GM13976 (cell line): Measurements from ENCODE around the gene SYK.
"Not testable (repeated sequence)": the region's sequence is repeated elsewhere in the genome, so short reads cannot be mapped to it uniquely, and the experiment has no call there.

ENCODE experiments used
- DNase-seq: peaks from one replicate; pipeline ENCODE4 v3.0.0; 2012; ENCODE audit warnings: low spot score
- in situ Hi-C: fragments of 300-500 bp; cut with MboI; formaldehyde crosslinking; loops from one replicate; pipeline ENCODE4 v1.12.0; 2022; ENCODE audit warnings: low sequenced_read_pairs, mixed read lengths, inconsistent platforms; ENCODE audit not compliant: unreplicated experiment
- TF ChIP-seq, protein P1 (sequence below): IDR thresholded peaks from 2 replicates; pipeline ENCODE4 v1.5.1; 2012; ENCODE audit warnings: borderline replicate concordance, mild to moderate bottlenecking; ENCODE audit not compliant: insufficient read depth; ENCODE audit errors: extremely low read depth, missing control alignments, control extremely low read depth

Gene SYK

GRCh38 chr9:90778746-90779145, 22.9 kb upstream of the SYK start:
- TF ChIP-seq, protein P1, sequence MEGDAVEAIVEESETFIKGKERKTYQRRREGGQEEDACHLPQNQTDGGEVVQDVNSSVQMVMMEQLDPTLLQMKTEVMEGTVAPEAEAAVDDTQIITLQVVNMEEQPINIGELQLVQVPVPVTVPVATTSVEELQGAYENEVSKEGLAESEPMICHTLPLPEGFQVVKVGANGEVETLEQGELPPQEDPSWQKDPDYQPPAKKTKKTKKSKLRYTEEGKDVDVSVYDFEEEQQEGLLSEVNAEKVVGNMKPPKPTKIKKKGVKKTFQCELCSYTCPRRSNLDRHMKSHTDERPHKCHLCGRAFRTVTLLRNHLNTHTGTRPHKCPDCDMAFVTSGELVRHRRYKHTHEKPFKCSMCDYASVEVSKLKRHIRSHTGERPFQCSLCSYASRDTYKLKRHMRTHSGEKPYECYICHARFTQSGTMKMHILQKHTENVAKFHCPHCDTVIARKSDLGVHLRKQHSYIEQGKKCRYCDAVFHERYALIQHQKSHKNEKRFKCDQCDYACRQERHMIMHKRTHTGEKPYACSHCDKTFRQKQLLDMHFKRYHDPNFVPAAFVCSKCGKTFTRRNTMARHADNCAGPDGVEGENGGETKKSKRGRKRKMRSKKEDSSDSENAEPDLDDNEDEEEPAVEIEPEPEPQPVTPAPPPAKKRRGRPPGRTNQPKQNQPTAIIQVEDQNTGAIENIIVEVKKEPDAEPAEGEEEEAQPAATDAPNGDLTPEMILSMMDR = no peak
- no peak for DNase-seq
- in situ Hi-C loops = loop anchor here (10.0 kb wide), 1 partner anchor 96 kb away; no protein-coding TSS in a partner anchor

GRCh38 chr9:90783552-90783951, 18.1 kb upstream of the SYK start:
- in situ Hi-C loops = no loop called here
- DNase-seq = no peak
- TF ChIP-seq, protein P1 = no peak

DNA sequence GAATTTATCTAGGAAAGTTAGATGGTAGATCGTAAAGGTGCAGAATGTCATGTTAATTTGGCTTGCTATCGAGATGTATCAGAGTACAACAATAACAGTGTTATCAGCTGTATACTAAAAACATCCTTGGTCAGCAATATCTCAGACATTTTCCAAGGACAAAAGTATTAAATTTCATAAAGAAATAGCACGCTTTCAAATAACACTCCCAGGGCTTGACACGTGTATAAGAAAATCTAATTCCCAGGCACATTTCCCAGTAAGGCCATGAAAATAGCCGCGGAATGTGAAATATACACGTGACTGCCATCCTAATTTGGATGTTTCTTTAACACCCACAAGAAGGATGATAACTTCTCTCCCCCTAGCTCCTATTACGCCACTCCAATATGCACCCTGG, 17.7 kb upstream of the SYK start:
- TF ChIP-seq, protein P1 = no peak
- no peak for DNase-seq
- in situ Hi-C loops = no loop called here

- TF ChIP-seq, protein P1 = no peak
- DNase-seq = no peak
- in situ Hi-C loops = no loop called here
Observed at GRCh38 chr9:90787771-90788460, 13.7 kb upstream of the SYK start.

DNA sequence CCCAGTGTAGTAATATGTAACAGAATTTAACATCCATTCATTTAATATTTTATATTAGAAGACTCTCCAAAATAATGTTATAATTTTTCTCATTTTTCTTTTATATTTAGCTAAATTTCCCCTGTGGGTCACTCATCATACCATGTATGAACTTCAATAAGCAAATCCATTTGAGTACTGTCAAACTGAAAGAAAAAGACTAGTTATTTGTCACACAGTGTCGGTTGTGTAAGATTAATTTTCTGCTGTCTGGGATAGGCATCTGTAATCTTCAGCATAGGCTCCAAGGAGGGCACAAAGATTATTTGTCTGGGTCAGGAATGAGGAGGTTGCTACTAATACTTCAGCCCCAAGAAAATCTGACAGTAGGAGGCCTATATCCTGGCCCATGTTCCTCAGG, 13.1 kb upstream of the SYK start:
- in situ Hi-C loops, DNase-seq: not testable (repeated sequence)

GRCh38 chr9:90789408-90789807, 12.2 kb upstream of the SYK start:
- no peak for DNase-seq
- in situ Hi-C loops = no loop called here
- TF ChIP-seq, protein P1 = no peak

DNA sequence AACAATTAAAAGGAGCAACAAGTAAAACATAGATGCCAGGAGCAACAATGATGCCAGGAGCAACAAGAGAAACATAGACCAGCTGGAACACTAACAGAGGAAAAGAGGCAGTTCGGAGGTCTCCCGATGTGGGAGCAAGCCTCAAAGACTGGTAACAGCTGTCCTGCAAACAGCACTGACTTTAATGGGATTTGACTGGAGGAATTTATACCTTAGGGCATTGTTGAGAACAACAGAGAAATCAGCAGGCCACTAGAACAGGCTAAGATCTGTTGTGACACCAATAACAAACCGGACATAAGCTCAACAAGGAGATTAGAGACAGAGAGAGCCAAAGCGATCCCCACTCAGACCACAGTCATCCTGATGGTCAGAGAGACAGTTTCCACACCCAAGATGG, 11.8 kb upstream of the SYK start:
- DNase-seq = no peak
- TF ChIP-seq, protein P1 = no peak
- in situ Hi-C loops = no loop called here

DNA sequence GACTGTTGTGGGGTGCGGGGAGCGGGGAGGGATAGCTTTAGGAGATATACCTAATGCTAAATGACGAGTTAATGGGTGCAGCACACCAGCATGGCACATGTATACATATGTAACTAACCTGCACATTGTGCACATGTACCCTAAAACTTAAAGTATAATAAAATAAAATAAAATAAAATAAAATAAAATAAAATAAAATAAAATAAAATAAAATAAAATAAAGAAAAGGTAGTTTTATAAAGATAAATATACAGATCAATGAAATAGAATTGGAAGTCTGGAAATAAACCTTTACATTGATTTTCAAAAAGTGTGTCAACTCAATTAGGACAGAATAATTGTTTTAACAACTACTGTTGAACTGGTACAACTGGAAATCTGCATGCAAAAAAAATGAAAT, 8.6 kb upstream of the SYK start:
- in situ Hi-C loops, DNase-seq: not testable (repeated sequence)
